ENCODE results near the gene IFI16.

GRCh38 chr1:159079525-159079924 lies 69.8 kb downstream of the IFI16 start:
- TF ChIP-seq SUZ12 (IDR thresholded peaks at IDR 0.05; ENCODE audit: extremely low read depth, insufficient read depth, insufficient read length) (no peak), YY1 (IDR thresholded peaks at IDR 0.05; ENCODE audit: insufficient read depth, insufficient read length) (no peak)

All from NT2/D1 (cell line).